DND-41 (cell line): ENCODE measurements around the gene ARHGAP32.

Experiments
- ATAC-seq: fragments of 200-7000 bp; cut with Tn5 transposase; 3 replicates; pipeline ENCODE4 v1.9.1; 2021; ENCODE audit warnings: low read depth; ENCODE audit not compliant: insufficient read depth
- DNase-seq: peaks from one replicate; pipeline ENCODE4 v3.0.0-alpha.2; 2020
- H2AFZ ChIP-seq: 2 replicates; pipeline ENCODE4 v1.6.0; 2012; ENCODE audit warnings: low read depth, low read length
- H3K27ac ChIP-seq: 2 replicates; pipeline ENCODE4 v1.5.1; 2012; ENCODE audit warnings: low read length, inconsistent platforms
- H3K27me3 ChIP-seq: fragments of 200-600 bp; sonication (generic); 2 replicates; pipeline ENCODE4 v1.6.0; 2012; ENCODE audit warnings: low read length, mild to moderate bottlenecking, inconsistent platforms; ENCODE audit not compliant: insufficient read depth, poor library complexity
- H3K36me3 ChIP-seq: 2 replicates; pipeline ENCODE4 v1.5.1; 2012; ENCODE audit warnings: low read length, inconsistent platforms; ENCODE audit not compliant: insufficient read depth
- H3K4me1 ChIP-seq: 2 replicates; pipeline ENCODE4 v1.5.1; 2012; ENCODE audit warnings: mild to moderate bottlenecking, low read length; ENCODE audit not compliant: insufficient read depth
- H3K4me2 ChIP-seq: 2 replicates; pipeline ENCODE4 v1.6.0; 2012; ENCODE audit warnings: mild to moderate bottlenecking, moderate library complexity, low read length, inconsistent platforms; ENCODE audit not compliant: insufficient read depth
- H3K4me3 ChIP-seq, 2 experiments: fragments of 200-600 bp in 1 of 2; shearing (Covaris generic) in 1 of 2; 2 replicates each; pipeline ENCODE4 v1.5.1; 2012 to 2016; ENCODE audit warnings: inconsistent platforms in 2 of 2, low read length in 2 of 2, mild to moderate bottlenecking in 2 of 2, low read depth in 1 of 2, moderate library complexity in 1 of 2
- H3K79me2 ChIP-seq: 2 replicates; pipeline ENCODE4 v1.6.0; 2012; ENCODE audit warnings: low read length, inconsistent platforms; ENCODE audit not compliant: insufficient read depth
- H3K9ac ChIP-seq: 2 replicates; pipeline ENCODE4 v1.6.0; 2012; ENCODE audit warnings: low read depth, mild to moderate bottlenecking, inconsistent platforms, low read length, moderate library complexity
- H3K9me3 ChIP-seq: 2 replicates; pipeline ENCODE4 v1.5.1; 2012; ENCODE audit warnings: low read length, moderate library complexity, mild to moderate bottlenecking, inconsistent platforms; ENCODE audit not compliant: insufficient read depth, severe bottlenecking
- H4K20me1 ChIP-seq: 2 replicates; pipeline ENCODE4 v1.6.0; 2012; ENCODE audit warnings: low read length; ENCODE audit not compliant: insufficient read depth
- EZH2 ChIP-seq: IDR thresholded peaks from 3 replicates; pipeline ENCODE4 v1.6.1; 2012; ENCODE audit warnings: borderline replicate concordance, low read depth, mild to moderate bottlenecking, moderate library complexity, low read length, inconsistent platforms; ENCODE audit not compliant: severe bottlenecking
- TF ChIP-seq, protein P1 (sequence below): IDR thresholded peaks from 2 replicates; pipeline ENCODE4 v1.5.1; 2012; ENCODE audit warnings: borderline replicate concordance, low read length, moderate library complexity, mild to moderate bottlenecking; ENCODE audit not compliant: poor library complexity, severe bottlenecking; ENCODE audit errors: extremely low read depth

The ARHGAP32 gene

DNA sequence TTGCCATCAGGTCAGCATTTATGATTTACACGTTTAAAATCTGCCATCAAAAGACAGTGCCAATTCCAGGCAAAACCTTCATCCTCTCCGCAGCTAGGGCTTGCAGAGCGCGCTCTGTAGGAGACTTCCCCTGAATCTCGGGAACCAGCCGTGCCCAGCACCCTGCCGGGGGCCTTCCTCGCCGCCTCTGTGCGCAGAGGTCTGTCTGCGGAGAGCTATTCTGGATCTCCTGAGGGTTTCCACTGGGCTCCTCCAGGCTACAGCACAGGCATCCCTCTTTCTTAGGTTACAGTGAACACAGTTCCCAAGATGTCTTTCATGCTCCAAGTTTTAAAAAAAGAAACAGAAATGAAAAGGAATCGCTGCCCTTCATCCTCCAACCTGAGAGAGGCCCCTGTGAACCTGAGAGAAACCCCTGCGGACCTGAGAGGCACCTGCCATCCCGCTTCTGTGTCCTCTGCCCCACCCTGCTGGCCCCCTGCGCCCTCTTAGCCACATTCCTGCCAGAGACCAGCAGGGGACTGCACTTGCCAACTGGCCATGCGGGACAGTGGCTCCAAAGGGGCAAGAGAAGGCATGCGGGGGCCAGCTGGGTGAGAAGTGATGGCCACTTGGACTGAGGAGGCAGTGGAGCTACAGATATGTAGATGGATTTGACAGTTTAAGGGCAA lies 265.6 kb downstream of the ARHGAP32 start:
- no peaks in the 10 kb centered on the region for H3K4me1 ChIP-seq
- TF ChIP-seq, protein P1, sequence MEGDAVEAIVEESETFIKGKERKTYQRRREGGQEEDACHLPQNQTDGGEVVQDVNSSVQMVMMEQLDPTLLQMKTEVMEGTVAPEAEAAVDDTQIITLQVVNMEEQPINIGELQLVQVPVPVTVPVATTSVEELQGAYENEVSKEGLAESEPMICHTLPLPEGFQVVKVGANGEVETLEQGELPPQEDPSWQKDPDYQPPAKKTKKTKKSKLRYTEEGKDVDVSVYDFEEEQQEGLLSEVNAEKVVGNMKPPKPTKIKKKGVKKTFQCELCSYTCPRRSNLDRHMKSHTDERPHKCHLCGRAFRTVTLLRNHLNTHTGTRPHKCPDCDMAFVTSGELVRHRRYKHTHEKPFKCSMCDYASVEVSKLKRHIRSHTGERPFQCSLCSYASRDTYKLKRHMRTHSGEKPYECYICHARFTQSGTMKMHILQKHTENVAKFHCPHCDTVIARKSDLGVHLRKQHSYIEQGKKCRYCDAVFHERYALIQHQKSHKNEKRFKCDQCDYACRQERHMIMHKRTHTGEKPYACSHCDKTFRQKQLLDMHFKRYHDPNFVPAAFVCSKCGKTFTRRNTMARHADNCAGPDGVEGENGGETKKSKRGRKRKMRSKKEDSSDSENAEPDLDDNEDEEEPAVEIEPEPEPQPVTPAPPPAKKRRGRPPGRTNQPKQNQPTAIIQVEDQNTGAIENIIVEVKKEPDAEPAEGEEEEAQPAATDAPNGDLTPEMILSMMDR, result no peak
- no peak for TF ChIP-seq EZH2
- no peak overlapping the region for H3K4me3 ChIP-seq
- no peaks in the 10 kb centered on the region for H3K36me3 ChIP-seq
- no peaks in the 10 kb centered on the region for H4K20me1 ChIP-seq
- H3K27ac ChIP-seq, result no peak overlapping the region
- H3K27me3 ChIP-seq, result peaks cover 6% of the 10 kb centered on the region
- DNase-seq, result no peak
- H3K9me3 ChIP-seq, result no peaks in the 10 kb centered on the region
- no peak for ATAC-seq
- no peak overlapping the region for H3K4me2 ChIP-seq
- H3K9ac ChIP-seq, result no peak overlapping the region
- H2AFZ ChIP-seq, result no peak overlapping the region
- H3K79me2 ChIP-seq, result no peaks in the 10 kb centered on the region

DNA sequence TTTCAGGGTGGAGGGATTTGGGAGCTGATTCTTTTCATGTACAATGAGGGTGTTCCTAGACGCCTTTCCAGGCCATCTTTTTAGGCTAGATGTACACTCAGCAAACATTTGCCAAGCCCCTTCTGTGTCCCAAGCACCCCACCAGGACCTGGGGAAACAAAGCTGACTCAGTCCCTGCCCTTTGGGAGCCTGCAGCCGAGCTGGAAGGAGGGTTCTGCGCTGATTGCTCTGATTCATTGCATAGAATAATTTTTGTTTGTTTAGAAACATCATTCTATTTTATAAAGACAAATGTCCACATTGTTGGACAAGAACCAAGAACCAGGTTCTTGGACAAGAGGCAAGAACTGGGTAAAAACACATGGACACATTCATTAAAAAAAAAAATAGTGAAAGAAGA lies 266.1 kb downstream of the ARHGAP32 start:
- H3K4me2 ChIP-seq, result no peak overlapping the region
- H3K36me3 ChIP-seq, result no peaks in the 10 kb centered on the region
- no peak overlapping the region for H3K9ac ChIP-seq
- DNase-seq (no peak), ATAC-seq (no peak)
- H2AFZ ChIP-seq, result no peak overlapping the region
- no peaks in the 10 kb centered on the region for H3K79me2 ChIP-seq
- H4K20me1 ChIP-seq, result no peaks in the 10 kb centered on the region
- H3K4me3 ChIP-seq, result no peak overlapping the region
- H3K27me3 ChIP-seq, result peaks cover 6% of the 10 kb centered on the region
- H3K9me3 ChIP-seq, result no peaks in the 10 kb centered on the region
- no peaks in the 10 kb centered on the region for H3K4me1 ChIP-seq
- no peak for TF ChIP-seq EZH2
- TF ChIP-seq, protein P1, result no peak
- H3K27ac ChIP-seq, result no peak overlapping the region

DNA sequence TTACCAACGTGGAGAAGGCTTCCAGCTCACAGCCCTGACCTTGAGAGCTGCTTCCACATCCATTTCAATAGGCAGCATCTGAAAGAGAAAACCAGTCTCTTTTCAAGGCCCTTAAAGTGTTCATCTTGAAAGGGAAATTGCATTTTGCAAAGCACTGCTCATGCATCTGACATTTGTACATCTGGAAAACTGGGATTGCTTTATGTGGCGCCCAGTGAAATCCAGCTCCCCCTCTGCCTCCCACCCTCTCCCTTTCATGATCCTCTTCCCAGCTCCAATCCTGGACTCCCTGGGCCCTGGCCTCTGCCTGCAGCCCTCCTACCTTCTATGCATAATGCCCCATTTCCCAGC lies 266.9 kb downstream of the ARHGAP32 start:
- Histone ChIP-seq H3K4me1 (no peaks in the 10 kb centered on the region), H4K20me1 (no peaks in the 10 kb centered on the region), H3K4me3 (no peak overlapping the region), H3K9ac (no peak overlapping the region), H3K36me3 (no peaks in the 10 kb centered on the region), H3K79me2 (no peaks in the 10 kb centered on the region), H3K27ac (no peak overlapping the region), H3K9me3 (no peaks in the 10 kb centered on the region), H3K4me2 (no peak overlapping the region), H3K27me3 (peaks cover 10% of the 10 kb centered on the region), H2AFZ (no peak overlapping the region)
- no peak for TF ChIP-seq EZH2
- TF ChIP-seq, protein P1, result no peak
- no peak for ATAC-seq
- DNase-seq, result no peak
